K562 (cell line): ENCODE results near the gene ADCY4. TPM values are rescaled to one million over a fixed set of nuclear protein-coding genes. Genes with fewer than 3 reads are reported as not detected.

Experiments used
- BCLAF1 ChIP-seq, 2 experiments: fragments of 450-650 bp in 1 of 2; IDR thresholded peaks; 2 replicates each; pipeline ENCODE4 v1.6.1; 2011 to 2017; ENCODE audit warnings: low read depth in 2 of 2, antibody characterized with exemption in 1 of 2, borderline replicate concordance in 1 of 2, low read length in 1 of 2, mild to moderate bottlenecking in 1 of 2, mixed read lengths in 1 of 2; ENCODE audit not compliant: control insufficient read depth in 1 of 2
- DEAF1 ChIP-seq: fragments of 450-650 bp; formaldehyde crosslinking; IDR thresholded peaks from 2 replicates; pipeline ENCODE4 v1.4.0; 2020; ENCODE audit warnings: mild to moderate bottlenecking, moderate library complexity
- GABPB2 ChIP-seq: fragments of 250-450 bp; sonication (Bioruptor Pico); conservative IDR thresholded peaks from 2 replicates; pipeline ENCODE4 v1.5.1; 2021; ENCODE audit warnings: mild to moderate bottlenecking
- GTF2A2 ChIP-seq: IDR thresholded peaks from 2 replicates; pipeline ENCODE4 v1.6.1; 2016; ENCODE audit warnings: mild to moderate bottlenecking, missing genetic modification characterization, missing compliant biosample characterization
- NRF1 ChIP-seq, 2 experiments: fragments of 450-650 bp; IDR thresholded peaks in 1 of 2; conservative IDR thresholded peaks in 1 of 2; 2 replicates each; pipeline ENCODE4 v1.6.1; 2014; ENCODE audit warnings: mild to moderate bottlenecking in 2 of 2
- RBM15 ChIP-seq: fragments of 200-400 bp; formaldehyde crosslinking; IDR thresholded peaks from 2 replicates; pipeline ENCODE4 v1.6.1; 2018; ENCODE audit warnings: mild to moderate bottlenecking, low read length, moderate library complexity; ENCODE audit not compliant: insufficient read depth
- RFX5 ChIP-seq: IDR thresholded peaks from 2 replicates; pipeline ENCODE4 v1.6.1; 2011; ENCODE audit warnings: low read depth, mild to moderate bottlenecking, improper control_type of control experiment, low read length
- TBL1XR1 ChIP-seq, 2 experiments: IDR thresholded peaks; 2 replicates each; pipeline ENCODE4 v1.6.1; 2012; ENCODE audit warnings: improper control_type of control experiment in 2 of 2, low read length in 2 of 2, mild to moderate bottlenecking in 1 of 2
- TCF15 ChIP-seq: fragments of 250-450 bp; sonication (Bioruptor Pico); IDR thresholded peaks from 2 replicates; pipeline ENCODE4 v1.8.0; 2022; ENCODE audit warnings: moderate library complexity, mild to moderate bottlenecking, inconsistent platforms
- THRAP3 ChIP-seq: fragments of 450-650 bp; IDR thresholded peaks from 2 replicates; pipeline ENCODE4 v1.6.1; 2016; ENCODE audit warnings: mild to moderate bottlenecking, inconsistent platforms, borderline replicate concordance
- ZNF586 ChIP-seq: fragments of 450-650 bp; formaldehyde crosslinking; conservative IDR thresholded peaks from 2 replicates; pipeline ENCODE4 v1.4.0; 2020; ENCODE audit warnings: mild to moderate bottlenecking, moderate library complexity
- ZNF695 ChIP-seq: fragments of 450-650 bp; formaldehyde crosslinking; IDR thresholded peaks from 2 replicates; pipeline ENCODE4 v1.4.0; 2020; ENCODE audit warnings: mild to moderate bottlenecking, moderate library complexity
- ZNF699 ChIP-seq: fragments of 250-450 bp; sonication (Bioruptor Pico); IDR thresholded peaks from 2 replicates; pipeline ENCODE4 v1.8.0; 2021; ENCODE audit warnings: mild to moderate bottlenecking, moderate library complexity; ENCODE audit not compliant: insufficient replicate concordance
- polyA plus RNA-seq, 8 experiments: library from polyadenylated mRNA; depleted of rRNA in 4 of 8; stranded (reverse) in 5 of 8; unstranded in 3 of 8; fragments of >200 nt; fragmentation: Nextera tagmentation in 2 of 8; fragmentation: Illumina TruSeq in 1 of 8; extraction: Ambion mirVana in 2 of 8; extraction: Trizol in 1 of 8; gene quantifications; 2 replicates each; pipeline versions ENCODE4 v1.2.1 to v1.2.3, GENCODE V29; 2011 to 2014; ENCODE audit warnings: inconsistent platforms in 1 of 8, missing spikeins in 1 of 8
- total RNA-seq, 7 experiments: library from RNA; depleted of rRNA in 6 of 7; stranded (reverse); fragments of >200 nt in 6 of 7; fragmentation: Illumina TruSeq in 2 of 7; extraction: Trizol in 2 of 7; gene quantifications; 2 replicates each; pipeline versions ENCODE4 v1.2.1 to v1.2.3, GENCODE V29; 2011 to 2021; ENCODE audit warnings: low replicate concordance in 1 of 7
- TF ChIP-seq, protein P1 (sequence below): fragments of 250-450 bp; sonication (Bioruptor Pico); IDR thresholded peaks from 2 replicates; pipeline ENCODE4 v1.4.0; 2020; ENCODE audit warnings: mild to moderate bottlenecking
- TF ChIP-seq, protein P2 (sequence below): fragments of 250-450 bp; sonication (Bioruptor Pico); IDR thresholded peaks from 2 replicates; pipeline ENCODE4 v1.8.0; 2021; ENCODE audit warnings: moderate library complexity, mild to moderate bottlenecking, inconsistent platforms
- TF ChIP-seq, protein P3 (sequence below): sonication (generic); formaldehyde crosslinking; IDR thresholded peaks from 2 replicates; pipeline ENCODE4 v1.9.0; 2022; ENCODE audit warnings: mild to moderate bottlenecking, missing genetic modification reagents

ADCY4 gene
- total and polyA plus RNA-seq, 9 of the 15 experiments (the other 6 are each of a cell fraction or from before 2014, with no cell fraction given), result 0.04 to 0.31 (median 0.15) TPM; not detected in 2

- TF ChIP-seq, protein P1, sequence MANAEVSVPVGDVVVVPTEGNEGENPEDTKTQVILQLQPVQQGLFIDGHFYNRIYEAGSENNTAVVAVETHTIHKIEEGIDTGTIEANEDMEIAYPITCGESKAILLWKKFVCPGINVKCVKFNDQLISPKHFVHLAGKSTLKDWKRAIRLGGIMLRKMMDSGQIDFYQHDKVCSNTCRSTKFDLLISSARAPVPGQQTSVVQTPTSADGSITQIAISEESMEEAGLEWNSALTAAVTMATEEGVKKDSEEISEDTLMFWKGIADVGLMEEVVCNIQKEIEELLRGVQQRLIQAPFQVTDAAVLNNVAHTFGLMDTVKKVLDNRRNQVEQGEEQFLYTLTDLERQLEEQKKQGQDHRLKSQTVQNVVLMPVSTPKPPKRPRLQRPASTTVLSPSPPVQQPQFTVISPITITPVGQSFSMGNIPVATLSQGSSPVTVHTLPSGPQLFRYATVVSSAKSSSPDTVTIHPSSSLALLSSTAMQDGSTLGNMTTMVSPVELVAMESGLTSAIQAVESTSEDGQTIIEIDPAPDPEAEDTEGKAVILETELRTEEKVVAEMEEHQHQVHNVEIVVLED (CRISPR knock-in tag), result peak; percentile 63
- TF ChIP-seq GABPB2 (no peak), RFX5 (peak; percentile 41; the same call in 1 of the 2 replicates), TBL1XR1 (IDR thresholded peaks at IDR 0.05; ENCODE audit: low read length in 2 of 2) (peak in 1 of 2 experiments; percentile 99; a peak in 2 of 4 replicates), DEAF1 (no peak), GTF2A2 (tag) (no peak), TCF15 (CRISPR knock-in tag) (no peak), ZNF586 (CRISPR knock-in tag) (no peak), ZNF699 (CRISPR knock-in tag) (no peak), BCLAF1 (IDR thresholded peaks at IDR 0.05; ENCODE audit: borderline replicate concordance in 1 of 2, control insufficient read depth in 1 of 2, low read depth in 2 of 2, low read length in 1 of 2) (no peak), RBM15 (no peak), NRF1 (conservative IDR thresholded peaks at IDR 0.05 in 1 of 2, IDR thresholded peaks at IDR 0.05 in 1 of 2) (peak; percentile 63 to 70), THRAP3 (no peak), ZNF695 (CRISPR knock-in tag) (no peak)
- TF ChIP-seq, protein P2, sequence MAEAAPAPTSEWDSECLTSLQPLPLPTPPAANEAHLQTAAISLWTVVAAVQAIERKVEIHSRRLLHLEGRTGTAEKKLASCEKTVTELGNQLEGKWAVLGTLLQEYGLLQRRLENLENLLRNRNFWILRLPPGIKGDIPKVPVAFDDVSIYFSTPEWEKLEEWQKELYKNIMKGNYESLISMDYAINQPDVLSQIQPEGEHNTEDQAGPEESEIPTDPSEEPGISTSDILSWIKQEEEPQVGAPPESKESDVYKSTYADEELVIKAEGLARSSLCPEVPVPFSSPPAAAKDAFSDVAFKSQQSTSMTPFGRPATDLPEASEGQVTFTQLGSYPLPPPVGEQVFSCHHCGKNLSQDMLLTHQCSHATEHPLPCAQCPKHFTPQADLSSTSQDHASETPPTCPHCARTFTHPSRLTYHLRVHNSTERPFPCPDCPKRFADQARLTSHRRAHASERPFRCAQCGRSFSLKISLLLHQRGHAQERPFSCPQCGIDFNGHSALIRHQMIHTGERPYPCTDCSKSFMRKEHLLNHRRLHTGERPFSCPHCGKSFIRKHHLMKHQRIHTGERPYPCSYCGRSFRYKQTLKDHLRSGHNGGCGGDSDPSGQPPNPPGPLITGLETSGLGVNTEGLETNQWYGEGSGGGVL (CRISPR knock-in tag), result no peak
- TF ChIP-seq, protein P3, sequence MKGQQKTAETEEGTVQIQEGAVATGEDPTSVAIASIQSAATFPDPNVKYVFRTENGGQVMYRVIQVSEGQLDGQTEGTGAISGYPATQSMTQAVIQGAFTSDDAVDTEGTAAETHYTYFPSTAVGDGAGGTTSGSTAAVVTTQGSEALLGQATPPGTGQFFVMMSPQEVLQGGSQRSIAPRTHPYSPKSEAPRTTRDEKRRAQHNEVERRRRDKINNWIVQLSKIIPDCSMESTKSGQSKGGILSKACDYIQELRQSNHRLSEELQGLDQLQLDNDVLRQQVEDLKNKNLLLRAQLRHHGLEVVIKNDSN (CRISPR knock-in tag), result no peak
Measured at GRCh38 chr14:24299255-24300191, 35.3 kb downstream of the ADCY4 start, which contains the start of the genes DHRS1 and NOP9 (continued).
